Liver (tissue), 3 donors: ENCODE data around the gene SCTR.

Experiments
- GABPA ChIP-seq, 2 donors: IDR thresholded peaks in 1 of 2; conservative IDR thresholded peaks in 1 of 2; 2 replicates each; pipeline ENCODE4 v1.6.1; 2016; ENCODE audit warnings: antibody characterized with exemption in 2 of 2, mild to moderate bottlenecking in 1 of 2, moderate library complexity in 1 of 2
- MAX ChIP-seq: IDR thresholded peaks from 2 replicates; pipeline ENCODE4 v1.6.1; 2016; ENCODE audit warnings: antibody characterized with exemption
- TAF1 ChIP-seq: conservative IDR thresholded peaks from 2 replicates; pipeline ENCODE4 v1.6.1; 2016; ENCODE audit warnings: antibody characterized with exemption, mild to moderate bottlenecking
- YY1 ChIP-seq: IDR thresholded peaks from 2 replicates; pipeline ENCODE4 v1.6.1; 2016; ENCODE audit warnings: antibody characterized with exemption, mild to moderate bottlenecking
- TF ChIP-seq, protein P1 (sequence below): fragments of 150-350 bp; IDR thresholded peaks from 2 replicates; pipeline ENCODE4 v1.5.1; 2017; ENCODE audit warnings: improper control_type of control experiment, low read depth, low read length; ENCODE audit not compliant: missing input control
- TF ChIP-seq, protein P2 (sequence below): IDR thresholded peaks from 2 replicates; pipeline ENCODE4 v1.6.1; 2016; ENCODE audit warnings: antibody characterized with exemption
- TF ChIP-seq, protein P3 (sequence below): IDR thresholded peaks from 2 replicates; pipeline ENCODE4 v1.6.1; 2016; ENCODE audit warnings: antibody characterized with exemption, mild to moderate bottlenecking
- donor health status: healthy.
- donor health status: healthy.

GRCh38 chr2:119419803-119420508 lies 104.3 kb downstream of the SCTR start:
- TF ChIP-seq, protein P1, sequence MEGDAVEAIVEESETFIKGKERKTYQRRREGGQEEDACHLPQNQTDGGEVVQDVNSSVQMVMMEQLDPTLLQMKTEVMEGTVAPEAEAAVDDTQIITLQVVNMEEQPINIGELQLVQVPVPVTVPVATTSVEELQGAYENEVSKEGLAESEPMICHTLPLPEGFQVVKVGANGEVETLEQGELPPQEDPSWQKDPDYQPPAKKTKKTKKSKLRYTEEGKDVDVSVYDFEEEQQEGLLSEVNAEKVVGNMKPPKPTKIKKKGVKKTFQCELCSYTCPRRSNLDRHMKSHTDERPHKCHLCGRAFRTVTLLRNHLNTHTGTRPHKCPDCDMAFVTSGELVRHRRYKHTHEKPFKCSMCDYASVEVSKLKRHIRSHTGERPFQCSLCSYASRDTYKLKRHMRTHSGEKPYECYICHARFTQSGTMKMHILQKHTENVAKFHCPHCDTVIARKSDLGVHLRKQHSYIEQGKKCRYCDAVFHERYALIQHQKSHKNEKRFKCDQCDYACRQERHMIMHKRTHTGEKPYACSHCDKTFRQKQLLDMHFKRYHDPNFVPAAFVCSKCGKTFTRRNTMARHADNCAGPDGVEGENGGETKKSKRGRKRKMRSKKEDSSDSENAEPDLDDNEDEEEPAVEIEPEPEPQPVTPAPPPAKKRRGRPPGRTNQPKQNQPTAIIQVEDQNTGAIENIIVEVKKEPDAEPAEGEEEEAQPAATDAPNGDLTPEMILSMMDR = no peak
- TF ChIP-seq TAF1 = no peak
- TF ChIP-seq GABPA (IDR thresholded peaks at IDR 0.05 in 1 of 2, conservative IDR thresholded peaks at IDR 0.05 in 1 of 2) = no peak
- TF ChIP-seq, protein P2, sequence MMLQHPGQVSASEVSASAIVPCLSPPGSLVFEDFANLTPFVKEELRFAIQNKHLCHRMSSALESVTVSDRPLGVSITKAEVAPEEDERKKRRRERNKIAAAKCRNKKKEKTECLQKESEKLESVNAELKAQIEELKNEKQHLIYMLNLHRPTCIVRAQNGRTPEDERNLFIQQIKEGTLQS = no peak
- TF ChIP-seq, protein P3, sequence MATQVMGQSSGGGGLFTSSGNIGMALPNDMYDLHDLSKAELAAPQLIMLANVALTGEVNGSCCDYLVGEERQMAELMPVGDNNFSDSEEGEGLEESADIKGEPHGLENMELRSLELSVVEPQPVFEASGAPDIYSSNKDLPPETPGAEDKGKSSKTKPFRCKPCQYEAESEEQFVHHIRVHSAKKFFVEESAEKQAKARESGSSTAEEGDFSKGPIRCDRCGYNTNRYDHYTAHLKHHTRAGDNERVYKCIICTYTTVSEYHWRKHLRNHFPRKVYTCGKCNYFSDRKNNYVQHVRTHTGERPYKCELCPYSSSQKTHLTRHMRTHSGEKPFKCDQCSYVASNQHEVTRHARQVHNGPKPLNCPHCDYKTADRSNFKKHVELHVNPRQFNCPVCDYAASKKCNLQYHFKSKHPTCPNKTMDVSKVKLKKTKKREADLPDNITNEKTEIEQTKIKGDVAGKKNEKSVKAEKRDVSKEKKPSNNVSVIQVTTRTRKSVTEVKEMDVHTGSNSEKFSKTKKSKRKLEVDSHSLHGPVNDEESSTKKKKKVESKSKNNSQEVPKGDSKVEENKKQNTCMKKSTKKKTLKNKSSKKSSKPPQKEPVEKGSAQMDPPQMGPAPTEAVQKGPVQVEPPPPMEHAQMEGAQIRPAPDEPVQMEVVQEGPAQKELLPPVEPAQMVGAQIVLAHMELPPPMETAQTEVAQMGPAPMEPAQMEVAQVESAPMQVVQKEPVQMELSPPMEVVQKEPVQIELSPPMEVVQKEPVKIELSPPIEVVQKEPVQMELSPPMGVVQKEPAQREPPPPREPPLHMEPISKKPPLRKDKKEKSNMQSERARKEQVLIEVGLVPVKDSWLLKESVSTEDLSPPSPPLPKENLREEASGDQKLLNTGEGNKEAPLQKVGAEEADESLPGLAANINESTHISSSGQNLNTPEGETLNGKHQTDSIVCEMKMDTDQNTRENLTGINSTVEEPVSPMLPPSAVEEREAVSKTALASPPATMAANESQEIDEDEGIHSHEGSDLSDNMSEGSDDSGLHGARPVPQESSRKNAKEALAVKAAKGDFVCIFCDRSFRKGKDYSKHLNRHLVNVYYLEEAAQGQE = no peak
- TF ChIP-seq MAX = no peak
- TF ChIP-seq YY1 = no peak
